ENCODE results near the gene GPI. TPM values are rescaled to one million over a fixed set of nuclear protein-coding genes. Genes with fewer than 3 reads are reported as not detected.
A peak's percentile ranks its signal among the peaks of the same experiment; 100 is the strongest.

The GPI gene
- polyA plus RNA-seq, 5 donors: 73.2 to 114 (median 105) TPM

GRCh38 chr19:34402074-34402600, 37.1 kb downstream of the GPI start:
- DNase-seq: no peak

- DNase-seq: no peak
These were observed 38.8 kb downstream of the GPI start for GRCh38 chr19:34403784-34404108.

- DNase-seq: peak; percentile 82 to 83
These were observed 39.3 kb downstream of the GPI start, which contains the start of gene PDCD2L for GRCh38 chr19:34404109-34404909. Gene PDCD2L, plus strand, starts transcription at chr19:34404399. Its CDS starts 32 bp downstream, at chr19:34404431.

- DNase-seq: no peak
These were observed 41.1 kb downstream of the GPI start for GRCh38 chr19:34405892-34406660.

- no peak for DNase-seq
These were observed 43.4 kb downstream of the GPI start for GRCh38 chr19:34408411-34408810.

GRCh38 chr19:34409189-34410164, 44.5 kb downstream of the GPI start:
- DNase-seq: no peak

- DNase-seq: no peak
These were observed 46.2 kb downstream of the GPI start for GRCh38 chr19:34411216-34411615.

GRCh38 chr19:34416021-34416545, 51.1 kb downstream of the GPI start:
- no peak for DNase-seq

- no peak for DNase-seq
These were observed 53.3 kb downstream of the GPI start for GRCh38 chr19:34418300-34418699.

- no peak for DNase-seq
These were observed 61.2 kb downstream of the GPI start for GRCh38 chr19:34426096-34426661.

GRCh38 chr19:34428549-34429285, 63.7 kb downstream of the GPI start:
- DNase-seq: peak; percentile 23 to 30

GRCh38 chr19:34429553-34429952, 64.6 kb downstream of the GPI start:
- DNase-seq: no peak

GRCh38 chr19:34430738-34431625, 66.0 kb downstream of the GPI start:
- DNase-seq: peak in 1 of 2 donors; percentile 4

GRCh38 chr19:34431681-34432402, 66.8 kb downstream of the GPI start:
- DNase-seq: no peak

GRCh38 chr19:34432797-34433196, 67.8 kb downstream of the GPI start:
- peak in 1 of 2 donors; percentile 8 for DNase-seq

GRCh38 chr19:34436716-34437115, 71.7 kb downstream of the GPI start:
- DNase-seq: no peak

GRCh38 chr19:34448191-34448590, 83.2 kb downstream of the GPI start:
- DNase-seq: no peak

Data from right lung (tissue), 5 donors.